Smooth muscle cell (in vitro differentiated cells): ENCODE results near the gene MAP6D1. TPM values are rescaled to one million over a fixed set of nuclear protein-coding genes. Genes with fewer than 3 reads are reported as not detected.

Experiments used
- DNase-seq: peaks from one replicate; lab custom pipeline; 2025; ENCODE audit not compliant: unreplicated experiment; lab: John Stamatoyannopoulos, UW
- H2AFZ ChIP-seq: fragments of 200-600 bp; sonication (generic); 2 replicates; pipeline ENCODE4 v1.6.0; 2016; ENCODE audit warnings: antibody characterized with exemption, low read depth, mild to moderate bottlenecking
- H3F3A ChIP-seq: fragments of 200-600 bp; sonication (generic); 2 replicates; pipeline ENCODE4 v1.6.0; 2017; ENCODE audit warnings: antibody characterized with exemption, low read depth
- H3K27ac ChIP-seq: fragments of 200-600 bp; sonication (generic); 2 replicates; pipeline ENCODE4 v1.5.1; 2016; ENCODE audit warnings: low read depth, mild to moderate bottlenecking
- H3K27me3 ChIP-seq: fragments of 200-600 bp; sonication (generic); 2 replicates; pipeline ENCODE4 v1.6.1; 2016; ENCODE audit warnings: low read depth, mild to moderate bottlenecking
- H3K36me3 ChIP-seq: fragments of 200-600 bp; sonication (generic); 2 replicates; pipeline ENCODE4 v1.5.1; 2016; ENCODE audit warnings: low read depth
- H3K4me1 ChIP-seq: fragments of 200-600 bp; sonication (generic); 2 replicates; pipeline ENCODE4 v1.5.1; 2016; ENCODE audit warnings: low read depth
- H3K4me2 ChIP-seq: fragments of 200-600 bp; sonication (generic); 2 replicates; pipeline ENCODE4 v1.6.0; 2016; ENCODE audit warnings: mild to moderate bottlenecking
- H3K4me3 ChIP-seq: fragments of 200-600 bp; sonication (generic); 2 replicates; pipeline ENCODE4 v1.5.1; 2016; ENCODE audit warnings: mild to moderate bottlenecking
- H3K79me2 ChIP-seq: fragments of 200-600 bp; sonication (generic); 2 replicates; pipeline ENCODE4 v1.6.0; 2016; ENCODE audit warnings: low read depth, mild to moderate bottlenecking
- H3K9ac ChIP-seq: fragments of 200-600 bp; sonication (generic); 2 replicates; pipeline ENCODE4 v1.6.0; 2016; ENCODE audit warnings: low read depth
- H3K9me3 ChIP-seq: fragments of 200-600 bp; sonication (generic); replicated peaks from 2 replicates; pipeline ENCODE4 v1.5.1; 2016; ENCODE audit warnings: low read depth
- H4K20me1 ChIP-seq: fragments of 200-600 bp; sonication (generic); 2 replicates; pipeline ENCODE4 v1.6.0; 2016; ENCODE audit warnings: low read depth
- WGBS: methylation state at CpG from one replicate; pipeline ENCODE4 v1.1.7; 2016; ENCODE audit warnings: low lambda C conversion rate; 5-methylcytosine and 5-hydroxymethylcytosine counted together
- polyA plus RNA-seq: library from polyadenylated mRNA; unstranded; fragments of >200 nt; fragmentation: Nextera tagmentation; extraction: Ambion mirVana; gene quantifications from 2 replicates; pipeline ENCODE4 v1.2.1, GENCODE V29; 2016
- total RNA-seq: library from RNA; depleted of rRNA; stranded (reverse); fragments of >200 nt; gene quantifications from 2 replicates; pipeline ENCODE4 v1.2.3, GENCODE V29; 2014
- TF ChIP-seq, protein P1 (sequence below): fragments of 200-600 bp; sonication (generic); IDR thresholded peaks from 2 replicates; pipeline ENCODE4 v1.5.1; 2017; ENCODE audit warnings: borderline replicate concordance, mild to moderate bottlenecking, antibody characterized with exemption; ENCODE audit not compliant: insufficient read depth, poor library complexity, severe bottlenecking

MAP6D1 gene
- total and polyA plus RNA-seq, 2 experiments from 2014 or later: 2.4 to 3.8 TPM

GRCh38 chr3:183870563-183870962 is 45.2 kb upstream of the MAP6D1 start:
- peaks cover 88% of the 10 kb centered on the region for H4K20me1 ChIP-seq
- H2AFZ ChIP-seq: no peak overlapping the region
- no peaks in the 10 kb centered on the region for H3K4me1 ChIP-seq
- H3K4me2 ChIP-seq: no peak overlapping the region
- no peak overlapping the region for H3K27ac ChIP-seq
- H3K79me2 ChIP-seq: peaks cover 64% of the 10 kb centered on the region
- peaks cover 7% of the 10 kb centered on the region for H3K36me3 ChIP-seq
- H3F3A ChIP-seq: no peaks in the 10 kb centered on the region
- H3K4me3 ChIP-seq: no peak overlapping the region
- 96% methylated on average over 3 of the region's 3 CpGs for WGBS
- H3K9ac ChIP-seq: no peak overlapping the region
- TF ChIP-seq, protein P1, sequence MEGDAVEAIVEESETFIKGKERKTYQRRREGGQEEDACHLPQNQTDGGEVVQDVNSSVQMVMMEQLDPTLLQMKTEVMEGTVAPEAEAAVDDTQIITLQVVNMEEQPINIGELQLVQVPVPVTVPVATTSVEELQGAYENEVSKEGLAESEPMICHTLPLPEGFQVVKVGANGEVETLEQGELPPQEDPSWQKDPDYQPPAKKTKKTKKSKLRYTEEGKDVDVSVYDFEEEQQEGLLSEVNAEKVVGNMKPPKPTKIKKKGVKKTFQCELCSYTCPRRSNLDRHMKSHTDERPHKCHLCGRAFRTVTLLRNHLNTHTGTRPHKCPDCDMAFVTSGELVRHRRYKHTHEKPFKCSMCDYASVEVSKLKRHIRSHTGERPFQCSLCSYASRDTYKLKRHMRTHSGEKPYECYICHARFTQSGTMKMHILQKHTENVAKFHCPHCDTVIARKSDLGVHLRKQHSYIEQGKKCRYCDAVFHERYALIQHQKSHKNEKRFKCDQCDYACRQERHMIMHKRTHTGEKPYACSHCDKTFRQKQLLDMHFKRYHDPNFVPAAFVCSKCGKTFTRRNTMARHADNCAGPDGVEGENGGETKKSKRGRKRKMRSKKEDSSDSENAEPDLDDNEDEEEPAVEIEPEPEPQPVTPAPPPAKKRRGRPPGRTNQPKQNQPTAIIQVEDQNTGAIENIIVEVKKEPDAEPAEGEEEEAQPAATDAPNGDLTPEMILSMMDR: no peak
- no peak for DNase-seq
- no peaks in the 10 kb centered on the region for H3K9me3 ChIP-seq
- H3K27me3 ChIP-seq: no peaks in the 10 kb centered on the region

DNA sequence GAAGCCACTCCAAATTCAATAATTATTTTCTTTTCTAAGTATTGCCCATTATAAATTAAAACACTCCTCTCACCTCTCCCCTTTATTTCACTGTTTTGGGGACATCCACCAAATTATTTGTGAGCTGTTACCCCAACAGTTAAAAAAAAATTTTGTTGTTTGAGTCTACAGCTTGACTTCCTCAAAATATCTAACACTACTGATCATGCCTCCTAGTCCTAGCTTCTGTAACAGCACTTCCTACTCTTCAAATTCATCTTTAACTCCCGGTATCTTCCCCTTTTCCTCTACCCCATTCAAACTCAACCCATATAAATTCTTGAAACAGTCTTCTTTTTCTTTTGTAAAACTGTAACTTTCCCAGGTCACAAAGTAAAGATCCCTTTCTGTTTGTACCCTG is 43.4 kb upstream of the MAP6D1 start:
- Histone ChIP-seq H2AFZ (no peak overlapping the region), H4K20me1 (peaks cover 75% of the 10 kb centered on the region), H3K9me3 (no peaks in the 10 kb centered on the region), H3K27me3 (no peaks in the 10 kb centered on the region), H3K79me2 (peaks cover 49% of the 10 kb centered on the region), H3K4me2 (no peak overlapping the region), H3K4me3 (no peak overlapping the region), H3K4me1 (no peaks in the 10 kb centered on the region), H3F3A (no peaks in the 10 kb centered on the region), H3K36me3 (peaks cover 7% of the 10 kb centered on the region), H3K9ac (no peak overlapping the region), H3K27ac (no peak overlapping the region)
- TF ChIP-seq, protein P1: no peak
- 100% methylated on average over 1 of the region's 1 CpG for WGBS
- no peak for DNase-seq

DNA sequence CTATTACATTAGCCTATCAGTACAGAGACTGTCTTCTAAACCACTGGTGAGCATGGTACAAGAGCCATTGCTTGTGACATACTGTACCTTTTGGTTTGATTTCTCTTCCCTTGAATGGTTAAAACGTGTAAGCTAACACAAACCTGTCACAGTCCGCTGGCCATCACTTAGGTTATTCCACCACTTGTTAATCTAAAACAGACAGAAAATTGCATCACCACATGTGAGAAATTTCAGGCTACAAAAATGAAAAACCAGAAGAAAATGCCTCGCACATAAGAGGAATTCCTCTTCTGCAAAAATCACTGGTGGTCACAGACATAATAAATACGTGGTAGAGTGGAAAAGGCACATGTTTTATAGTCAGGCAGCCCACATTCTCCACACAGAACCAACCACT is 37.2 kb upstream of the MAP6D1 start:
- H3K79me2 ChIP-seq: peaks cover 6% of the 10 kb centered on the region
- 100% methylated on average over 4 of the region's 4 CpGs for WGBS
- H3K9ac ChIP-seq: no peak overlapping the region
- no peak overlapping the region for H3K4me3 ChIP-seq
- no peak overlapping the region for H2AFZ ChIP-seq
- H3K27me3 ChIP-seq: no peaks in the 10 kb centered on the region
- H4K20me1 ChIP-seq: peaks cover 28% of the 10 kb centered on the region
- no peaks in the 10 kb centered on the region for H3K4me1 ChIP-seq
- H3K36me3 ChIP-seq: peaks cover 33% of the 10 kb centered on the region
- no peak overlapping the region for H3K27ac ChIP-seq
- TF ChIP-seq, protein P1: no peak
- H3F3A ChIP-seq: no peaks in the 10 kb centered on the region
- no peak overlapping the region for H3K4me2 ChIP-seq
- no peak for DNase-seq
- no peaks in the 10 kb centered on the region for H3K9me3 ChIP-seq

- no peak overlapping the region for H3K4me3 ChIP-seq
- no peak overlapping the region for H2AFZ ChIP-seq
- H3K27ac ChIP-seq: no peak overlapping the region
- peaks cover 10% of the 10 kb centered on the region for H4K20me1 ChIP-seq
- H3K27me3 ChIP-seq: no peaks in the 10 kb centered on the region
- H3K4me1 ChIP-seq: no peaks in the 10 kb centered on the region
- TF ChIP-seq, protein P1: no peak
- DNase-seq: no peak
- H3F3A ChIP-seq: no peaks in the 10 kb centered on the region
- 94% methylated on average over 3 of the region's 3 CpGs for WGBS
- peaks cover 12% of the 10 kb centered on the region for H3K79me2 ChIP-seq
- peaks cover 26% of the 10 kb centered on the region for H3K36me3 ChIP-seq
- no peak overlapping the region for H3K9ac ChIP-seq
- H3K4me2 ChIP-seq: no peak overlapping the region
- H3K9me3 ChIP-seq: no peaks in the 10 kb centered on the region
Observed at GRCh38 chr3:183857863-183858262, 32.5 kb upstream of the MAP6D1 start.
